T-helper 2 cell treated with Interferon-gamma antibody and Interleukin-4, amounts not matched to agents 5 μg/mL and 100 μg/mL, for 36 hours (primary cell): Measurements from ENCODE around the gene NAV2.
"Not testable (repeated sequence)": the region's sequence is repeated elsewhere in the genome, so short reads cannot be mapped to it uniquely, and the experiment has no call there.

Experiments
- DNase-seq: peaks from one replicate; pipeline ENCODE4 v3.0.0; 2021; ENCODE audit warnings: low spot score
- H3K27ac Mint-ChIP-seq: one replicate; pipeline ENCODE4 v1.8.0; 2021; ENCODE audit warnings: mild to moderate bottlenecking, mixed read lengths
- H3K27me3 Mint-ChIP-seq: one replicate; pipeline ENCODE4 v1.8.0; 2021; ENCODE audit warnings: low read depth, mixed read lengths
- H3K36me3 Mint-ChIP-seq: one replicate; pipeline ENCODE4 v1.8.0; 2021; ENCODE audit warnings: low read depth, mixed read lengths
- H3K4me1 Mint-ChIP-seq: one replicate; pipeline ENCODE4 v1.8.0; 2021; ENCODE audit warnings: low read depth, mixed read lengths
- H3K4me3 Mint-ChIP-seq: one replicate; pipeline ENCODE4 v1.8.0; 2022; ENCODE audit warnings: mild to moderate bottlenecking, moderate library complexity, mixed read lengths
- H3K9me3 Mint-ChIP-seq: one replicate; pipeline ENCODE4 v1.8.0; 2021; ENCODE audit warnings: mixed read lengths

NAV2 gene

DNA sequence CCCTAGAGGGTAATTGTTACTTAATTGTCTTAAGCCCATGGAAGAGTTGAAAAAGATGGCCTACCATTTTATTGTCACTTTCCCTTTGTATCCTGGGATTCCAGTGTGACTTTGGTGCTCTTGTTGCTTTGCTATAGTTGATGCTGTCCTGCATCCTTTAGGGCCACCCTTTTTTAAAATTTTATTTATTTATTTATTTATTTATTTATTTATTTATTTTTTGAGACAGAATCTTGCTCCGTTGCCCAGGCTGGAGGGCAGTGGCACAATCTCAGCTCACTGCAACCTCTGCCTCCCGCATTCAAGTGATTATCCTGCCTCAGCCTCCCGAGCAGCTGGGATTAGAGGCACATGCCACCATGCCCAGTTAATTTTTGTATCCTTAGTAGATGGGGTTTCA is 247.8 kb downstream of the NAV2 start:
- not testable (repeated sequence) for H3K9me3 Mint-ChIP-seq, DNase-seq, H3K4me1 Mint-ChIP-seq, H3K36me3 Mint-ChIP-seq, H3K27ac Mint-ChIP-seq, H3K4me3 Mint-ChIP-seq, H3K27me3 Mint-ChIP-seq

DNA sequence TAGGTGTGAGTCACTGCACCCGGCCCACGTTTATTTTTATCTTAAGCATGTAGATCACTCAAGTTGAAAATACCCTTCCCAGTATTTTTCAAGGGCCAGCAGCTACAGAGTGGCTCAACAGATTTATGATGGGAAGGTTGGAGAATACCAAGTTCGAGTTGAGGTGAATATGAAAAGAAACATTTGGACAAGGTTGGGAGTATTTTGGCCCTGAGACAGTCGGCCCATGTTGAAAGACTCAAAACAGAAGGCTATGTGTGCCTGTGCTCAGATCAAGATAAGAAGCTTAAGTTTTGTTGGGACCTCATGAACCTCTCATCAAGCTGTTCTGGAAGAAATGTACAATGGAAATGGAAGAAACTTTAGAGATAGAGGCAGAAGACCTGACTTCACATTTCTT is 248.6 kb downstream of the NAV2 start:
- no peaks in the 10 kb centered on the region for H3K36me3 Mint-ChIP-seq
- no peak overlapping the region for H3K27ac Mint-ChIP-seq
- no peak for DNase-seq
- H3K9me3 Mint-ChIP-seq = no peaks in the 10 kb centered on the region
- H3K4me1 Mint-ChIP-seq = no peaks in the 10 kb centered on the region
- peaks cover 7% of the 10 kb centered on the region for H3K27me3 Mint-ChIP-seq
- H3K4me3 Mint-ChIP-seq = no peak overlapping the region

GRCh38 chr11:19962053-19962800 is 249.6 kb downstream of the NAV2 start:
- Mint-ChIP-seq H3K27me3 (peaks cover 7% of the 10 kb centered on the region), H3K4me3 (no peak overlapping the region), H3K4me1 (no peaks in the 10 kb centered on the region), H3K9me3 (no peaks in the 10 kb centered on the region), H3K27ac (no peak overlapping the region), H3K36me3 (no peaks in the 10 kb centered on the region)
- DNase-seq = no peak

DNA sequence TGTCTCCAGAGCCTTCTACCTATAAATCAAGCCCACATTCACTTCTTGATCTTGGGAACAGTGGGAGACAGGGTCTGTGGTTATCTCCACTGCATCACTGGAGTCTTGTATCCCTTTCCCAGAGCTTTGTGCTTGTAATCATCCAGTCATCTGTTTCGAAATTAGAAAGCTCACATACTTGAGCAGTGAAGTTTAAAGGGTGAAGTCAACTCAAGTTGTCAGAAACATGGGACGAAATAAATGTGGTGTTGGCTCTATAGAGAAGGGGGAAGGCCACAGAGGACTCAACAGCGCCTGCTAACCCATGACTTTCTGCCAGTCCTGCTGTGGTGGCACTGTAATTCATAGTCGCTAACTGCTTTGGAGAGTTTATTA is 250.2 kb downstream of the NAV2 start:
- Mint-ChIP-seq H3K9me3 (no peaks in the 10 kb centered on the region), H3K4me1 (no peaks in the 10 kb centered on the region), H3K4me3 (no peak overlapping the region), H3K36me3 (no peaks in the 10 kb centered on the region), H3K27ac (no peak overlapping the region), H3K27me3 (peaks cover 7% of the 10 kb centered on the region)
- no peak for DNase-seq

DNA sequence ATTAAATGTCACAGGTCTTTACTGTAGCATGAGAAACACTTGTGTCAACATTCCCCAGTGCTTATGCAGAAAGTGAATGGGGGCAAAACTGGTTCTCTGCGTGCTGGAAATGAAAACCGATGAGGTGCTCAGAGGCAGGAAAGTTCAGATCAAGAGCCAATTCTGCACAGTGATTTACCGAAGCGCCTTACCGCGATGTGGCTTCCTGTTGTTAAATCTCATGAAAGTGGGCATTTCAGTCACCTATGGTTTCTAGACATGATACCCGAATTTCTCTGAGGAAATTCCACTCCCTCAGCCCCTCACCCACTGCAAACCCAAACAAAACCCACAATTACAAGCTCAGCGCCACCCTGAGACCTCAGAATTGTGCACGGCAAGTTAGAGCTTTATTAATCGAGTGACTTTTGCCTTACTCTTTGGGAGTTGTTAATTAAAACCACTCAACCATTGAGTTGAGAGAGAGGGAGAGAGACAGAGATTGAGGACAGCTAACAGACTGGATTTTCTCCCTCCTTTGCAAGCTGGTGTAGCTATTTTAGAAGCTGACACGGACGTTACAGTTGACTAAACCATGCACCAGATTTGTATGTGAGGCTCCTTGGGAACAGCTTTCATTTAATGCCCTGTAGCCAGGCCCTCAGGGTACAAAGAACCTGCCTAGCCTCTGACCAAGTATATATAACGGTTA is 251.2 kb downstream of the NAV2 start:
- DNase-seq = no peak
- no peaks in the 10 kb centered on the region for H3K4me1 Mint-ChIP-seq
- H3K4me3 Mint-ChIP-seq = no peak overlapping the region
- H3K9me3 Mint-ChIP-seq = no peaks in the 10 kb centered on the region
- H3K27me3 Mint-ChIP-seq = peaks cover 7% of the 10 kb centered on the region
- H3K27ac Mint-ChIP-seq = no peak overlapping the region
- H3K36me3 Mint-ChIP-seq = no peaks in the 10 kb centered on the region

- H3K9me3 Mint-ChIP-seq = no peaks in the 10 kb centered on the region
- H3K27ac Mint-ChIP-seq = no peak overlapping the region
- no peaks in the 10 kb centered on the region for H3K4me1 Mint-ChIP-seq
- peaks cover 11% of the 10 kb centered on the region for H3K27me3 Mint-ChIP-seq
- no peaks in the 10 kb centered on the region for H3K36me3 Mint-ChIP-seq
- DNase-seq = no peak
- H3K4me3 Mint-ChIP-seq = no peak overlapping the region
These were observed 253.8 kb downstream of the NAV2 start for GRCh38 chr11:19966441-19966840.

GRCh38 chr11:19966927-19967326 is 254.3 kb downstream of the NAV2 start:
- H3K4me1 Mint-ChIP-seq = no peaks in the 10 kb centered on the region
- H3K4me3 Mint-ChIP-seq = no peak overlapping the region
- no peak overlapping the region for H3K27ac Mint-ChIP-seq
- no peaks in the 10 kb centered on the region for H3K9me3 Mint-ChIP-seq
- no peaks in the 10 kb centered on the region for H3K36me3 Mint-ChIP-seq
- H3K27me3 Mint-ChIP-seq = peaks cover 11% of the 10 kb centered on the region
- DNase-seq = no peak

DNA sequence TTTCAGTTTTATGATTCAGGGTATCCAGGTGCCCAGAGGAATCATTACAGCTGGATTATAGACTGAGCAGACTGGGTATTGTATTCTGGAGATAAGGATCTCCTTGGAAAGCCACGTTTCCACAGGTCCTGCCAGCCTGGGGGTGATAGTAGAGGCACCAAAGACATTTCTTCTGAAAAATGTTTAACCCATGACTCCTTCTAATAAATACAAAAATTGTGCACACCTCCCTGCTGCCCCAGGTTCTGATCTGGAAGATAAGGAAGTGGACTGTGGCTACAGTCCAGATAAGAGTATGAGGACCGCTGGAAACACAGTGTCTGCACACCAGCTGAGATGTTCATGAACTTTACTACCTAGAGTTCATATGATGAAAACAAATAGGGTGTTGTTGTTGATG is 255.2 kb downstream of the NAV2 start:
- Mint-ChIP-seq H3K27ac (no peak overlapping the region), H3K4me3 (no peak overlapping the region), H3K4me1 (no peaks in the 10 kb centered on the region), H3K27me3 (peaks cover 11% of the 10 kb centered on the region), H3K9me3 (no peaks in the 10 kb centered on the region), H3K36me3 (no peaks in the 10 kb centered on the region)
- DNase-seq = no peak

DNA sequence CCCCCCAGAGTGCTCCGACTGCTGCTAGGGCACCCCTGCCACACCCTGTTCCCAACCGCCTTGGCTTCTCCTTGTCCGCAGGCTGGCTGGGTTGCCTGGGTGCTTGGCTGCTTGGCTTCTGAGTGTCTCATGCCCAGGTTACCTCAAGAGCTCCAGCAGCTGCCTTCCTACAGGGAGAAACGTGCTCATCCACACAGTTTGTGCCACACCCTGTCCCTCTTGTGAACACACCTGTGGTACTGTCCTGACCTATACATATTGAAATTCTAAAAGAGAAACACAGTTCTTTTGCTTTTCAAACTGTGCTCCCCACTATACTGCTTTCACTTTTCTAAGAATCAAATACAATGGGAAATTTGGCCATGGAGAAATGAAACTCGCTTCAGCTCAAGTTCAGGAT is 256.2 kb downstream of the NAV2 start:
- H3K27me3 Mint-ChIP-seq = peaks cover 8% of the 10 kb centered on the region
- no peak for DNase-seq
- H3K9me3 Mint-ChIP-seq = no peaks in the 10 kb centered on the region
- H3K36me3 Mint-ChIP-seq = no peaks in the 10 kb centered on the region
- no peak overlapping the region for H3K4me3 Mint-ChIP-seq
- no peak overlapping the region for H3K27ac Mint-ChIP-seq
- no peaks in the 10 kb centered on the region for H3K4me1 Mint-ChIP-seq

DNA sequence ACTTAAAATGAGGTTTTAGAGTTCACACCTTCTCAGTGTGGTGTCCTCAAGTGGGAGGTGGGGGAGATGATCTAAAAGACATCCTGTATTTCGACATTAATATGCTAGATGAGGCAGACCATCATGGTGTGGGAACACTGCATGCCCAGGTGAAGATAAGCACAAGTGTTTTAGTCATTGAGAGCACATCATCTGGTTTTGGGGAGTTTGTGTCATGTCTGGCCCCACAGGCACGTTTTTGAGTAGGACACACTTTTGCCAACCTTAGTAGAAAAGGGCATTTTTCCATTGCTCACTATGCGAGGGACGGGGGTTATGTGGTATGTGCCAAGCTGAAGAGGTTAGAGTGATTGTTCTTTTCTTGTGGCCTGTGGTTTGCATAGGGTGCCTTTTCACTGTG is 258.3 kb downstream of the NAV2 start:
- Mint-ChIP-seq H3K27ac (no peak overlapping the region), H3K9me3 (no peaks in the 10 kb centered on the region), H3K4me1 (no peaks in the 10 kb centered on the region), H3K36me3 (no peaks in the 10 kb centered on the region), H3K4me3 (no peak overlapping the region), H3K27me3 (peaks cover 4% of the 10 kb centered on the region)
- peak; percentile 16 for DNase-seq

GRCh38 chr11:19972091-19972490 is 259.5 kb downstream of the NAV2 start:
- no peak overlapping the region for H3K27ac Mint-ChIP-seq
- H3K36me3 Mint-ChIP-seq = no peaks in the 10 kb centered on the region
- H3K4me3 Mint-ChIP-seq = no peak overlapping the region
- H3K27me3 Mint-ChIP-seq = peaks cover 4% of the 10 kb centered on the region
- no peaks in the 10 kb centered on the region for H3K9me3 Mint-ChIP-seq
- DNase-seq = no peak
- H3K4me1 Mint-ChIP-seq = no peaks in the 10 kb centered on the region

- H3K27me3 Mint-ChIP-seq = peaks cover 4% of the 10 kb centered on the region
- H3K4me1 Mint-ChIP-seq = no peaks in the 10 kb centered on the region
- H3K27ac Mint-ChIP-seq = no peak overlapping the region
- H3K4me3 Mint-ChIP-seq = no peak overlapping the region
- H3K9me3 Mint-ChIP-seq = no peaks in the 10 kb centered on the region
- H3K36me3 Mint-ChIP-seq = no peaks in the 10 kb centered on the region
- DNase-seq = no peak
These were observed 260.0 kb downstream of the NAV2 start for GRCh38 chr11:19972651-19973050.

- DNase-seq = no peak
- Mint-ChIP-seq H3K4me1 (no peaks in the 10 kb centered on the region), H3K9me3 (no peaks in the 10 kb centered on the region), H3K36me3 (no peaks in the 10 kb centered on the region), H3K4me3 (no peak overlapping the region), H3K27ac (no peak overlapping the region), H3K27me3 (peaks cover 4% of the 10 kb centered on the region)
These were observed 260.5 kb downstream of the NAV2 start for GRCh38 chr11:19973136-19973635.

DNA sequence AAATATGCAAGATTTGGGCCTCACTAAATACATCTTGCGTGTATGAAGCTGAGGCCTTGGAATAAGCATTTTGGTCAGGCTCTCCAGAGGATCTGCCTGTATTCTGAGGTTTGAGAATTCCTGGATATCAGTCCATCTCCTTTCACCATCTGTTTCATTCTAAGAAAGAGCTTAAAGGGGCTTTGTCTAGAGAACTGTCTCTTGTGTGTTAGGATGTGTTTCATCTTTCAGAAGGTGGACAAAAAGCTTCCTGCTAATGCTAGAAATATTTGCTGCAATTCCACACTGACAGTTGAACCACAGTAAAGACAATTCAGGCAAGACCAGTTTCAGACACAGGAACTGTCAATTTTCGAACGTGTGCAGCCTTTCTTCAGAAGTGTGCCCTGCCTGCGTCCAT is 262.2 kb downstream of the NAV2 start:
- Mint-ChIP-seq H3K4me3 (no peak overlapping the region), H3K4me1 (peaks cover 5% of the 10 kb centered on the region), H3K27me3 (peaks cover 4% of the 10 kb centered on the region), H3K27ac (no peak overlapping the region), H3K9me3 (no peaks in the 10 kb centered on the region), H3K36me3 (no peaks in the 10 kb centered on the region)
- DNase-seq = no peak
